ENCODE results near the gene IQCB1. TPM values are rescaled to one million over a fixed set of nuclear protein-coding genes. Genes with fewer than 3 reads are reported as not detected.

The IQCB1 gene, protein sequence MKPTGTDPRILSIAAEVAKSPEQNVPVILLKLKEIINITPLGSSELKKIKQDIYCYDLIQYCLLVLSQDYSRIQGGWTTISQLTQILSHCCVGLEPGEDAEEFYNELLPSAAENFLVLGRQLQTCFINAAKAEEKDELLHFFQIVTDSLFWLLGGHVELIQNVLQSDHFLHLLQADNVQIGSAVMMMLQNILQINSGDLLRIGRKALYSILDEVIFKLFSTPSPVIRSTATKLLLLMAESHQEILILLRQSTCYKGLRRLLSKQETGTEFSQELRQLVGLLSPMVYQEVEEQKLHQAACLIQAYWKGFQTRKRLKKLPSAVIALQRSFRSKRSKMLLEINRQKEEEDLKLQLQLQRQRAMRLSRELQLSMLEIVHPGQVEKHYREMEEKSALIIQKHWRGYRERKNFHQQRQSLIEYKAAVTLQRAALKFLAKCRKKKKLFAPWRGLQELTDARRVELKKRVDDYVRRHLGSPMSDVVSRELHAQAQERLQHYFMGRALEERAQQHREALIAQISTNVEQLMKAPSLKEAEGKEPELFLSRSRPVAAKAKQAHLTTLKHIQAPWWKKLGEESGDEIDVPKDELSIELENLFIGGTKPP
- total RNA-seq, result 15.7 and 16.7 TPM in 2 replicates

DNA sequence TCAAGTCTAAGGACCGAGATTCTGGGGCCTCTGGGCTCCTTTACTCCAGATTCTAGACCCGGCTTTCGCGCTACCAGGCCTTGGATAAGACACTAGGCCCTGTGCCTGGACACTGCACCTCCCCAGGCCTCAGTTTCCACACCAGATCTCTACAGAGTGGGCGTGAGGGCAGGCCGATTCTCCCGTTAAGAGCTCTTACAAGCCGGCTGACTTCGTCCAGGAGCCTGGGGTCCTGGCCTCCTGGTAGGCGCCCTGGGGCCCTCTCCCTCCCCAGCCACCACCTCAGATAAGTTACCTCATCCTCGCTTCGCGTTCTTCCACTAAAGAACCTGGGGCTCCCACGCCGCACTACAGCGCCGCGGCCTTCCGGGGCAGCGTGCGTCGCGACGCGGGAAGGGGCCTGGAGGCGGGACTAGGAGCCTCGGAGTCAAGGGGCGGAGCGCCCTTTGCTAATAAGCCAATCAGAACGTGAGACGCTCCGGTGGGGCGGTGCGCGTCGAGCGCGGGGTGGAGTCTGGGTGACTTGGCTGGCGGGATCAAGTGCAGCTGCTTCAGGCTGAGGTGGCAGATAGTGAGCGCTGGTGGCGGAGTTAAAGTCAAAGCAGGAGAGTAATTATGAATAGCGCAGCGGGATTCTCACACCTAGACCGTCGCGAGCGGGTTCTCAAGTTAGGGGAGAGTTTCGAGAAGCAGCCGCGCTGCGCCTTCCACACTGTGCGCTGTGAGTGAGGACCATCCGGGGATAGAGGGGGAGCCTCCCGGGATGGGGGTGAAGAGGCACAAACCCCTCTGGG, at the start of gene IQCB1, which contains the start of gene EAF2:
Gene IQCB1 (minus strand): TSS at position 390 of the 794 bp plus-strand sequence. CDS start 6,100 bp downstream, outside the sequence.
Gene EAF2 (plus strand): TSS at position 539 of the 794 bp plus-strand sequence. CDS start 77 bp downstream, at position 616.

DNA sequence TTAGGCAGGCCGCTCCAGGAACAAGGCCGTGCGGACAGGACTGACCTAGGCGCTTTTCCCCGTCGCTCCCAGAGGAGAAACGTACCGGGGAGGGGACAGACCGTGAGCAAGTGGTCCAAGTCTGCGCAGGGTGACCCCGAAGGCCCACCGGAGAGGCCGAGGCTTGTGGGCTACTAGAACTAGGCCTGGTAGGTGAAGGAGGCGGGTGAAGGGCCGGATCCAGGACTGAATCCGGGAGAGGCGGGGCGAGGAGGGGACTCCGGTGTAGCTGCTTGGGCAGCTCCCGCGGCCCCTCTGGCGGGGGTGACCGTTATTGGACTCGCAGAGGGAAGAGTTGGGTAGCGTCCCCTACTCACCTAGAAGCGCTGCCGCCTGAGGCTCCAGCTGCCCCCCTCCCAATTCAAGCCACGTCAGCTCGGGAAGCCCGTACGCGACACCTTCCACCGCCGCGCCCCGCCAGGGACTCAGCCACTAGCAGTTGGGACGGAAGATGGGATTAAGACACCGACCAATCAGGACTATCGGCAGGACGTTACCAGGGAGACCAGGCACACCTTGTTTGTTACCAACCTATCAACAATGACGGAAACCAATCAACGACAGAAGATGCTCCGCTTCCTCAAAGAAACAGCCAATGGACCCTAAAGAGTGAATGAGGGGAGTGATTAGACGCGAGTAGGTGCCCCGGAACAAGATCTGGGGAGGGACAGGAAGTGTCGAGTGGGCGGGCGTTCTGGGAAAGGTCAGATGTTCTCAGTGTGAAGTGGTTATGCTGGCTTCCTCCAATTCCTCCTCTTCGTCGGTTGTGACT, 85.4 kb downstream of the IQCB1 start, which contains the start of gene GOLGB1:
Gene GOLGB1 (minus strand): TSS at position 466 of the 811 bp plus-strand sequence. CDS start 18,770 bp downstream, outside the sequence.

Other genes starting within 250 kb of the IQCB1 start
- gene FBXO40, start 241.7 kb downstream of the IQCB1 start, total RNA-seq, result not detected in 2 replicates
- 0.39 TPM in 1 of 2 replicates, not detected in the other for gene HCLS1, start 174.2 kb downstream of the IQCB1 start, total RNA-seq
- 15.3 and 27.0 TPM in 2 replicates for gene GOLGB1, start 85.3 kb downstream of the IQCB1 start, total RNA-seq
- gene EAF2, start 149 bp upstream of the IQCB1 start, total RNA-seq, result 0.62 and 2.5 TPM in 2 replicates
- gene SLC15A2, start 59.3 kb upstream of the IQCB1 start, total RNA-seq, result 0.99 and 2.2 TPM in 2 replicates
- 0.42 and 0.55 TPM in 2 replicates for gene ILDR1, start 187.2 kb upstream of the IQCB1 start, total RNA-seq
- 0.16 TPM in 1 of 2 replicates, not detected in the other for gene CD86, start 220.3 kb upstream of the IQCB1 start, total RNA-seq

Data from hair follicular keratinocyte (primary cell).